Fibroblast of pulmonary artery (primary cell): ENCODE results near the gene PRKG2.
A peak's percentile ranks its signal among the peaks of the same experiment; 100 is the strongest.

Experiments used
- DNase-seq: peaks from one replicate; pipeline ENCODE4 v3.0.0-alpha.2; 2010; ENCODE audit warnings: low read depth
- H3K4me3 ChIP-seq: replicated peaks from 2 replicates; pipeline ENCODE4 v1.5.1; 2011; ENCODE audit warnings: low read depth, mild to moderate bottlenecking, control low read depth, low read length, moderate library complexity
- TF ChIP-seq, protein P1 (sequence below): IDR thresholded peaks from 2 replicates; pipeline ENCODE4 v1.5.1; 2011; ENCODE audit warnings: mild to moderate bottlenecking, control low read depth, low read length, inconsistent platforms; ENCODE audit errors: missing control alignments

Gene PRKG2

DNA sequence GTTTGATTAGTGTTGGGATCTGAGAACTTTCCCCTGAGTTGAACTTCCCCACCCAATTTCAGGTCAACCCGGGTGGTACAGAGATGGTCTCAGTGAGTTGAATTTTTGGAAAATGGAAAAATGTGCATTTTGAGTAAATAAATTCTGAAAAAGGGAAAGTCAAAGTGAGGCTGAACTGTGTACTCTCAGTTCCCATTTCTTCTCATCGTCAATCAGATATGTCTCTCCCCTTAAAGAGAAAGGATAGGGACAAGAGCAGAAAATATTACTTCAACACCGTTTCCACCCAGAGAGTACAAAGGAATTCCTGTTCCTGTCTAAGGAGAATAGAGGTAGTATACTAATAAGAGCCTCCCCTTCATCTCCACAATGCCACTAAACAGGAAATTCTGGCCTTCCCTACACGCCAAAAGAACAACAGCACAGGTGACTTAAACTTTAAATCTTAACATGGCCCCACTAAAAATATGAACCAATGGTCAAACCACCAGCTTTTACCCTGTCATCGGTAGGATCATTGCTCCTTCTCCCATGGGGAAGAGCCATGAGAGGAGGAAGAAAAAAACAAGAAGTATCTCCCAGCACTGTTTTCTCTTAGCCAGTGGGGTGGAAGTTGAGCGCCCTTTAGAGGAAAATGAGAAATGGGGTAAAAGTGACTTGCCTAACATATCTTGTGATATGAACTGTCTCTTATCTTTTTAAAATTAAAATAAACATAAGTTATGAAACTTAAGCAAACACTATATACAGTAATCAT, 154.3 kb downstream of the PRKG2 start:
- TF ChIP-seq, protein P1, sequence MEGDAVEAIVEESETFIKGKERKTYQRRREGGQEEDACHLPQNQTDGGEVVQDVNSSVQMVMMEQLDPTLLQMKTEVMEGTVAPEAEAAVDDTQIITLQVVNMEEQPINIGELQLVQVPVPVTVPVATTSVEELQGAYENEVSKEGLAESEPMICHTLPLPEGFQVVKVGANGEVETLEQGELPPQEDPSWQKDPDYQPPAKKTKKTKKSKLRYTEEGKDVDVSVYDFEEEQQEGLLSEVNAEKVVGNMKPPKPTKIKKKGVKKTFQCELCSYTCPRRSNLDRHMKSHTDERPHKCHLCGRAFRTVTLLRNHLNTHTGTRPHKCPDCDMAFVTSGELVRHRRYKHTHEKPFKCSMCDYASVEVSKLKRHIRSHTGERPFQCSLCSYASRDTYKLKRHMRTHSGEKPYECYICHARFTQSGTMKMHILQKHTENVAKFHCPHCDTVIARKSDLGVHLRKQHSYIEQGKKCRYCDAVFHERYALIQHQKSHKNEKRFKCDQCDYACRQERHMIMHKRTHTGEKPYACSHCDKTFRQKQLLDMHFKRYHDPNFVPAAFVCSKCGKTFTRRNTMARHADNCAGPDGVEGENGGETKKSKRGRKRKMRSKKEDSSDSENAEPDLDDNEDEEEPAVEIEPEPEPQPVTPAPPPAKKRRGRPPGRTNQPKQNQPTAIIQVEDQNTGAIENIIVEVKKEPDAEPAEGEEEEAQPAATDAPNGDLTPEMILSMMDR: no peak
- DNase-seq: no peak
- H3K4me3 ChIP-seq: no peak overlapping the region

DNA sequence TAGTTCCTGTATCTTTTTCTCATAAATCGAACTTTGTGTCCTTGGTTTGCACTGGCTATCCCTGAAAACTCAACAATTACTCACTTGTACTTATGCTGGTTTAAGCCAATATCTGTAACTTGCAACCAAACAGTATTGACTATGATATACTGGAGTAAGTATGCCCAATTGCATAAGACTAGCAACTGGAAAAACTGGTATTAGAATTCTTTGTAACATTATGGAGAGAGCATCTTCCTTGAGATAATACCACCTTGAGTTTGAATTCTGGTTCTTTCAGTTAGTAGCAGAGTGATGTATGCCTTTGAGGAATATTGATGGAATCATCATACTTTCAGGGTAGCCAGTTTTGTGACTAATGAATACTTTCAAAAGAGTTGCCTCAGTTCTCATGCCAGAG, 156.4 kb downstream of the PRKG2 start:
- no peak for DNase-seq
- TF ChIP-seq, protein P1: no peak
- H3K4me3 ChIP-seq: no peak overlapping the region

DNA sequence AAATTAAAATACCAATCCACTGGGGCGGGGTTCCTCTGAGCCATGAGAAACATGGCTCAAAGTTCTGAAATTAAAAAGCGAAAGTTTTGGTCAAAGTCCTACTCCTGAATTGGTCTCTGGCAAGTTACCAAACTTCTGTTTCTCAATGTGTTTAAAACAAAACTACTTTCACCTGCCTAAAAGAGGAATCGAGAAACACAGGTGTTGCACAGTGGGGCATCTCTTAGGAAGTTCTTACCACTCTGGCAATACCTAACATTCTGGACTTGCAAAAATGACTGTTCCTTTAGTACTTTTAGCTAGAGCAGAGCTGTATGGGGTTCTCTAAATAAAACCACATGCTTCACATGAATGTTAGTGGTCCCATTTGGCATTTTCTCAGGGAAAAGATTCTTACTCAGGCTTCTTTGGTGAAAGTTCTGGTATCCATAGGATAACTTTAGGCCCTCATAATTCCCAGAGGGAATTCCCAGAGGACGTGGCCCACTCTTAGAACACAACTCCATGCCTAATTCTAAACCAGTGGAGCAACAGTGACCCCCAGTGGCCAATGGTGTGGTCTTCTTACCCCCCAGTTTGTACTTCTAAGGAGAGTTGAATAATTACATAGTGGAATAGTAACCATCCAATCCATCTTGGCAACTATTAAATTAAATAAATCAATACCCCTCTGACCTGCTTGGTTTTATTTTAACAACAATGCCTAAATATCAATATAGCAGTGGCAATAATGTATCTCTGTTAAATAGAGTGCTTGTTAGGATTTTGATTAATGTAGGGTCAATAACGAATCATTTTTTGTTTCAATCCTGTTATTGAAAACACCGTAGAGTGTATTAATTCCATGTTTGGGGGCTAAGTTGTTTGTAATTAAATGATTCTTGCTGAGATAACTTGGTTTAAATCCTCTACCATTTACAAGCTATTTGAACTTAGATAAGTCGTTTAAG, 162.6 kb downstream of the PRKG2 start:
- peak; percentile 75 for DNase-seq
- TF ChIP-seq, protein P1: peak; percentile 73
- no peak overlapping the region for H3K4me3 ChIP-seq

DNA sequence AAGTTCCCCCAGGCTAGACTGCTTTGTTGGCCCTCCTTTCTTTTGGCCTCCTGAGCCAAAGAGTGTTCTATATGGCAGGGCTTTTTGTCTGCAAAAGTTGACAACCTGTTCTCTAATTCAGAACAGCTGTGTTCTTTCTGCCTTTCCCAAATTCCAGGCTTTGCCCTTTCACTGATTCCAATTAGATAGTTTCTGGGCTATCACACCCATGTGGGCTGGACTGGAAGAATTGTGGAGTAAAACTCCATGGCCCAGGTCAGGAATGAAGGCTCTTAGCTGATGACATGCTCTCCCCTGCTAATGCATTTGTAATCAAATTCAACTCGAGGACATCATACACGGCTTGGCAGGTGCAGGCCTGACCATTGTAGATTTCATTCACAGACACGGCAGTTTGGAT, 165.1 kb downstream of the PRKG2 start:
- no peak overlapping the region for H3K4me3 ChIP-seq
- DNase-seq: no peak
- TF ChIP-seq, protein P1: no peak

DNA sequence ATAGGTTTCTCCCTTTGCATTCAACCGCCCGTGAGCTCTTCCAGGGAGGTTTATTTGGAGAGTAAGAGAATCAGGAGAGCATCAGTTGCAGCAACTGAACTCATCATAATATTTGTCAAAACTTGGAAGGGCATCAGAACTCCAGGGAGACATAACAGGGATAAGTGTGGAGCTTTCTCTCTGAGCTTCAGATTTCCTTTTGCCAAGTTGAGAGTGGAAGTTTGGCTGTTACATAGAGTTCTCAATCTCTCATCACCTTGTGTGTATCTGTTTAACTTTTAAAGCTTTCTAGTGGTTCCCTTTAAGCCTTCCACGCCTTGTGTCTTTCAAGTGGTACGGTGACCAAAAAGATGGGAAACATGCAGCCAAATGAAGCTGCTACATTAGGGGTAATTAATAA, 165.7 kb downstream of the PRKG2 start:
- TF ChIP-seq, protein P1: no peak
- no peak overlapping the region for H3K4me3 ChIP-seq

DNA sequence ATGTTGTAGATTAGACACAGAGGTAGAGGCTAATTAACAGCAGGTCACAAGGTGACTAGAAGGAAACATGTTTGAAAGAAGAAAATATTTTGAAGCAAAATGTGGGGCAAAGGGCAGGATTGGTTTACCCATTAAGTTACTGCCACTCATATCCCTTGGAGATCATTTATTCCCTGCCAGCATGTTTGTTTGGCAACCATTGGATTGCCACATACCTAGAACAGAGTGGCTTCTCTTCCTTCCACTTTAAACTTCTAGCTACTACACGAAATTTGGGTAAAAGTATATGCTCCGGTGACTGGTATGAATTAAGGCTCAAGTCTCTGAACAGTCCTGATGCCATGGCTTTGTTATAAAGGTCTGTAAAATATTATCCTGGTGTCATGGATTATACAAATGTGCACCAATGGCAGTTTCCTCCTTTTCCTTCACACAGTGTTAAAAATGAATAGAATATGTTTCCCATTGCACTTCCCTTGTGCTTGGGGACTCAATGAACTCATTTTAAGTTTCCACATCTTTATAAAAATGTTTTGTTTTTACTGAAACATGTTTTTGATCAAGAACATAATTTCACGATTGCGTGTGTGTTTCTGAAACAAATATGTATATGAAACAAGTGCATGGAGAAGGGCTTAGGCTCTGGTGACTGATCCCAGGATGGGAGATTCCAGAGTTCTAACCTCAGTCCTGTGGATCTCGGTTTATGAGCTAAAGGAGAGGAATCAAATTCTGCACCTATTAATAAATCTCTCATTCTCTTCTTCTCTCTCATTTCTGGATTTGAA, 172.2 kb downstream of the PRKG2 start:
- TF ChIP-seq, protein P1: no peak
- H3K4me3 ChIP-seq: no peak overlapping the region
- DNase-seq: no peak

More for the DNA sequence above, 165.7 kb downstream of the PRKG2 start:
- no peak for DNase-seq
